Measurements from ENCODE around the gene HMX1. TPM values are rescaled to one million over a fixed set of nuclear protein-coding genes. Genes with fewer than 3 reads are reported as not detected.

The HMX1 gene
- total RNA-seq, 2 experiments from 2014 or later = not detected

- H3K4me1 ChIP-seq (ENCODE audit: insufficient read depth, low read length) = no peaks in the 10 kb centered on the region
- DNase-seq = no peak
- Mint-ChIP-seq H3K27ac (no peak overlapping the region), H3K27me3 (peaks cover 65% of the 10 kb centered on the region), H3K9me3 (no peaks in the 10 kb centered on the region), H3K4me1 (ENCODE audit: low read depth) (no peaks in the 10 kb centered on the region), H3K4me3 (no peak overlapping the region), H3K36me3 (ENCODE audit: low read depth) (no peaks in the 10 kb centered on the region)
- TF ChIP-seq CTCF (IDR thresholded peaks at IDR 0.05) = no peak
- ChIA-PET POLR2A (no interaction called here), CTCF (no interaction called here)
- intact Hi-C loops (cut with DNase I, micrococcal nuclease) = no loop called here
- no peak for ATAC-seq (ENCODE audit: poor library complexity)
- H3K9me3 ChIP-seq (ENCODE audit: control insufficient read depth in 1 of 2, insufficient read depth in 1 of 2, low read length in 2 of 2) = peaks cover 0 to 36% of the 10 kb centered on the region in 2 experiments
- peaks cover 37 to 43% of the 10 kb centered on the region in 2 experiments for H3K27me3 ChIP-seq (ENCODE audit: control insufficient read depth in 1 of 2, insufficient read depth in 2 of 2, low read length in 2 of 2)
- H3K4me3 ChIP-seq (ENCODE audit: low read length) = no peak overlapping the region
- H3K27ac ChIP-seq (ENCODE audit: low read depth in 1 of 2, low read length in 2 of 2) = no peak overlapping the region
- H3K36me3 ChIP-seq (ENCODE audit: insufficient read depth, low read length) = no peaks in the 10 kb centered on the region
Measured at GRCh38 chr4:8878421-8878820, 6.8 kb upstream of the HMX1 start.

- Histone ChIP-seq H3K9me3 (ENCODE audit: control insufficient read depth in 1 of 2, insufficient read depth in 1 of 2, low read length in 2 of 2) (peaks cover 0 to 37% of the 10 kb centered on the region in 2 experiments), H3K4me3 (ENCODE audit: low read length) (no peak overlapping the region), H3K4me1 (ENCODE audit: insufficient read depth, low read length) (no peaks in the 10 kb centered on the region), H3K27me3 (ENCODE audit: control insufficient read depth in 1 of 2, insufficient read depth in 2 of 2, low read length in 2 of 2) (peaks cover 44 to 50% of the 10 kb centered on the region in 2 experiments), H3K27ac (ENCODE audit: low read depth in 1 of 2, low read length in 2 of 2) (no peak overlapping the region), H3K36me3 (ENCODE audit: insufficient read depth, low read length) (no peaks in the 10 kb centered on the region)
- Mint-ChIP-seq H3K9me3 (no peaks in the 10 kb centered on the region), H3K27ac (no peak overlapping the region), H3K36me3 (ENCODE audit: low read depth) (no peaks in the 10 kb centered on the region), H3K4me1 (ENCODE audit: low read depth) (no peaks in the 10 kb centered on the region), H3K27me3 (peaks cover 64% of the 10 kb centered on the region), H3K4me3 (no peak overlapping the region)
- CTCF ChIA-PET = no interaction called here
- POLR2A ChIA-PET = no interaction called here
- no peak for TF ChIP-seq CTCF (IDR thresholded peaks at IDR 0.05)
- intact Hi-C loops (cut with DNase I, micrococcal nuclease) = no loop called here
- no peak for ATAC-seq (ENCODE audit: poor library complexity)
- no peak for DNase-seq
Measured at GRCh38 chr4:8877780-8878040, 6.1 kb upstream of the HMX1 start.

- no peaks in the 10 kb centered on the region for H3K36me3 ChIP-seq (ENCODE audit: insufficient read depth, low read length)
- no peaks in the 10 kb centered on the region for H3K9me3 Mint-ChIP-seq
- POLR2A ChIA-PET = no interaction called here
- H3K4me3 Mint-ChIP-seq = no peak overlapping the region
- no peaks in the 10 kb centered on the region for H3K4me1 Mint-ChIP-seq (ENCODE audit: low read depth)
- peaks cover 67% of the 10 kb centered on the region for H3K27me3 Mint-ChIP-seq
- no peak for TF ChIP-seq CTCF (IDR thresholded peaks at IDR 0.05)
- H3K27me3 ChIP-seq (ENCODE audit: control insufficient read depth in 1 of 2, insufficient read depth in 2 of 2, low read length in 2 of 2) = peaks cover 50 to 55% of the 10 kb centered on the region in 2 experiments
- ATAC-seq (ENCODE audit: poor library complexity) (no peak), DNase-seq (no peak)
- H3K27ac Mint-ChIP-seq = no peak overlapping the region
- no peaks in the 10 kb centered on the region for H3K36me3 Mint-ChIP-seq (ENCODE audit: low read depth)
- H3K27ac ChIP-seq (ENCODE audit: low read depth in 1 of 2, low read length in 2 of 2) = no peak overlapping the region
- CTCF ChIA-PET = no interaction called here
- H3K4me3 ChIP-seq (ENCODE audit: low read length) = no peak overlapping the region
- H3K9me3 ChIP-seq (ENCODE audit: control insufficient read depth in 1 of 2, insufficient read depth in 1 of 2, low read length in 2 of 2) = peaks cover 0 to 42% of the 10 kb centered on the region in 2 experiments
- intact Hi-C loops (cut with DNase I, micrococcal nuclease) = no loop called here
- H3K4me1 ChIP-seq (ENCODE audit: insufficient read depth, low read length) = no peaks in the 10 kb centered on the region
Measured at GRCh38 chr4:8876982-8877779, 5.5 kb upstream of the HMX1 start.
